Vagina (tissue), 2 donors: ENCODE data around the gene ZNF423.

Source experiments
- CTCF ChIP-seq, 3 experiments: fragments of 450-650 bp in 2 of 3; fragments of 200-600 bp in 1 of 3; sonication (generic) in 1 of 3; IDR thresholded peaks; one replicate each; pipeline ENCODE4 v1.5.1; 2017 to 2019; ENCODE audit warnings: antibody characterized with exemption in 3 of 3, mild to moderate bottlenecking in 2 of 3, moderate library complexity in 2 of 3
- POLR2A ChIP-seq, 2 donors: fragments of 450-650 bp; IDR thresholded peaks; one replicate each; pipeline ENCODE4 v1.6.1; 2017; ENCODE audit warnings: antibody characterized with exemption in 2 of 2, mild to moderate bottlenecking in 2 of 2, moderate library complexity in 2 of 2
- POLR2AphosphoS5 ChIP-seq, 2 donors: sonication (generic); formaldehyde crosslinking; IDR thresholded peaks; one replicate each; pipeline ENCODE4 v1.9.0; 2017; ENCODE audit warnings: antibody characterized with exemption in 2 of 2, mild to moderate bottlenecking in 2 of 2, low read depth in 1 of 2; ENCODE audit not compliant: insufficient read depth in 1 of 2

GRCh38 chr16:49625311-49626065 lies 230.4 kb downstream of the ZNF423 start:
- no peak for TF ChIP-seq POLR2AphosphoS5 (IDR thresholded peaks at IDR 0.05; ENCODE audit: insufficient read depth in 1 of 2, low read depth in 1 of 2)
- no peak for TF ChIP-seq CTCF (IDR thresholded peaks at IDR 0.05)
- no peak for TF ChIP-seq POLR2A (IDR thresholded peaks at IDR 0.05)
